ENCODE measurements around the gene MYL11. TPM values are rescaled to one million over a fixed set of nuclear protein-coding genes. Genes with fewer than 3 reads are reported as not detected.

The MYL11 gene
- total and polyA plus RNA-seq, 12 donors: 0.41 to 3.7 TPM; not detected in 10

- H3K27me3 ChIP-seq: no peaks in the 10 kb centered on the region
- H3K4me1 ChIP-seq: peaks cover 8 to 27% (median 19%) of the 10 kb centered on the region in 9 donors
- no peak overlapping the region for H3K4me3 ChIP-seq
- ATAC-seq (no peak), DNase-seq (no peak)
- 63 to 70% methylated on average over 5 of the region's 5 CpGs for WGBS, 2 donors
- peak overlapping the region in 5 of 10 donors; percentile 1 to 57 (median 32) for H3K27ac ChIP-seq
- peaks cover 0 to 44% (median 0%) of the 10 kb centered on the region in 9 donors for H3K36me3 ChIP-seq
- TF ChIP-seq CTCF (IDR thresholded peaks at IDR 0.05): no peak
- intact Hi-C loops (cut with DNase I): loop anchor here in 3 of 10 donors (10.0 kb wide), 3 partner anchors 59 to 349 kb away; partner anchors contain the start of genes ALDOA (in 1 of the 3), CD2BP2 (in 1 of the 3) and ZNF689 (in 1 of the 3)
- H3K9me3 ChIP-seq: no peaks in the 10 kb centered on the region
Measured at GRCh38 chr16:30414159-30414558, 39.6 kb downstream of the MYL11 start.

GRCh38 chr16:30416047-30416603 is 41.5 kb downstream of the MYL11 start:
- H3K4me1 ChIP-seq: peaks cover 3 to 17% (median 11%) of the 10 kb centered on the region in 9 donors
- ATAC-seq: no peak
- no peak for TF ChIP-seq CTCF (IDR thresholded peaks at IDR 0.05)

GRCh38 chr16:30416624-30417528 is 42.3 kb downstream of the MYL11 start:
- Histone ChIP-seq H3K4me3 (peak overlapping the region; percentile 20 to 77 (median 65)), H3K4me1 (peaks cover 3 to 17% (median 11%) of the 10 kb centered on the region in 9 donors), H3K27ac (peak overlapping the region in 9 of 10 donors; percentile 58 to 91 (median 75)), H3K36me3 (peaks cover 0 to 38% (median 0%) of the 10 kb centered on the region in 9 donors), H3K27me3 (no peaks in the 10 kb centered on the region), H3K9me3 (no peaks in the 10 kb centered on the region)
- intact Hi-C loops (cut with DNase I): loop anchor here in 3 of 10 donors (10.0 kb wide), 3 partner anchors 62 to 352 kb away; partner anchors contain the start of genes ALDOA (in 1 of the 3), CD2BP2 (in 1 of the 3) and ZNF689 (in 1 of the 3)
- 64 to 65% methylated on average over 18 of the region's 18 CpGs for WGBS, 2 donors
- ATAC-seq (no peak), DNase-seq (no peak)
- no peak for TF ChIP-seq CTCF (IDR thresholded peaks at IDR 0.05)

More at GRCh38 chr16:30416047-30416603, 41.5 kb downstream of the MYL11 start:
- Histone ChIP-seq H3K4me3 (no peak overlapping the region), H3K27me3 (no peaks in the 10 kb centered on the region), H3K27ac (no peak overlapping the region), H3K36me3 (peaks cover 0 to 39% (median 0%) of the 10 kb centered on the region in 9 donors), H3K9me3 (no peaks in the 10 kb centered on the region)
- WGBS, 2 donors: 84 to 91% methylated on average over 4 of the region's 4 CpGs
- no peak for DNase-seq
- intact Hi-C loops (cut with DNase I): loop anchor here in 3 of 10 donors (10.0 kb wide), 3 partner anchors 61 to 351 kb away; partner anchors contain the start of genes ALDOA (in 1 of the 3), CD2BP2 (in 1 of the 3) and ZNF689 (in 1 of the 3)
